MM.1S (cell line): ENCODE measurements around the gene HPS4.

Experiments used
- DNase-seq: peaks from one replicate; pipeline ENCODE4 v3.0.0-alpha.2; 2015
- H2AFZ ChIP-seq: fragments of 300-600 bp; sonication (generic); 2 replicates; pipeline ENCODE4 v1.6.0; 2016; ENCODE audit warnings: antibody characterized with exemption, low read length
- H3F3A ChIP-seq: fragments of 300-600 bp; sonication (generic); 2 replicates; pipeline ENCODE4 v1.6.1; 2016; ENCODE audit warnings: mild to moderate bottlenecking, antibody characterized with exemption, low read length, moderate library complexity, mixed read lengths; ENCODE audit not compliant: insufficient read depth
- H3K27ac ChIP-seq: fragments of 300-600 bp; sonication (generic); 2 replicates; pipeline ENCODE4 v1.5.1; 2016; ENCODE audit warnings: mild to moderate bottlenecking, low read length
- H3K27me3 ChIP-seq: fragments of 300-600 bp; sonication (generic); replicated peaks from 2 replicates; pipeline ENCODE4 v1.6.0; 2016; ENCODE audit warnings: low read length; ENCODE audit not compliant: insufficient read depth
- H3K36me3 ChIP-seq: fragments of 300-600 bp; sonication (generic); replicated peaks from 2 replicates; pipeline ENCODE4 v1.6.1; 2016; ENCODE audit warnings: mild to moderate bottlenecking, low read length, mixed read lengths; ENCODE audit not compliant: insufficient read depth
- H3K4me1 ChIP-seq: fragments of 300-600 bp; sonication (generic); 2 replicates; pipeline ENCODE4 v1.6.1; 2016; ENCODE audit warnings: low read length, mixed read lengths
- H3K4me2 ChIP-seq: fragments of 300-600 bp; sonication (generic); 2 replicates; pipeline ENCODE4 v1.6.0; 2016; ENCODE audit warnings: low read depth, low read length
- H3K4me3 ChIP-seq: fragments of 300-600 bp; sonication (generic); 2 replicates; pipeline ENCODE4 v1.5.1; 2016; ENCODE audit warnings: low read length, mixed read lengths
- H3K79me2 ChIP-seq: fragments of 300-600 bp; sonication (generic); 2 replicates; pipeline ENCODE4 v1.6.1; 2016; ENCODE audit warnings: mixed run types, low read length, mixed read lengths
- H3K9ac ChIP-seq: fragments of 300-600 bp; sonication (generic); 2 replicates; pipeline ENCODE4 v1.6.1; 2016; ENCODE audit warnings: low read length, mixed read lengths
- H3K9me2 ChIP-seq: fragments of 300-600 bp; sonication (generic); replicated peaks from 2 replicates; pipeline ENCODE4 v1.6.1; 2016; ENCODE audit warnings: mild to moderate bottlenecking, low read length, mixed read lengths; ENCODE audit not compliant: insufficient read depth
- H3K9me3 ChIP-seq: fragments of 300-600 bp; sonication (generic); replicated peaks from 2 replicates; pipeline ENCODE4 v1.6.1; 2016; ENCODE audit warnings: mild to moderate bottlenecking, low read length, mixed read lengths; ENCODE audit not compliant: insufficient read depth
- H4K20me1 ChIP-seq: fragments of 300-600 bp; sonication (generic); 2 replicates; pipeline ENCODE4 v1.6.1; 2016; ENCODE audit warnings: mild to moderate bottlenecking, low read length, moderate library complexity, mixed read lengths; ENCODE audit not compliant: insufficient read depth
- EZH2 ChIP-seq: fragments of 300-600 bp; sonication (generic); optimal IDR thresholded peaks from 2 replicates; pipeline ENCODE3; 2017; ENCODE audit warnings: low read depth, mild to moderate bottlenecking, antibody characterized with exemption, low read length, mixed read lengths
- EZH2phosphoT487 ChIP-seq: fragments of 300-600 bp; sonication (generic); IDR thresholded peaks from 2 replicates; pipeline ENCODE4 v1.6.1; 2018; ENCODE audit warnings: antibody characterized with exemption, low read length
- TF ChIP-seq, protein P1 (sequence below): fragments of 300-600 bp; sonication (generic); IDR thresholded peaks from 2 replicates; pipeline ENCODE4 v1.5.1; 2016; ENCODE audit warnings: antibody characterized with exemption, low read length, mixed read lengths

Gene HPS4

DNA sequence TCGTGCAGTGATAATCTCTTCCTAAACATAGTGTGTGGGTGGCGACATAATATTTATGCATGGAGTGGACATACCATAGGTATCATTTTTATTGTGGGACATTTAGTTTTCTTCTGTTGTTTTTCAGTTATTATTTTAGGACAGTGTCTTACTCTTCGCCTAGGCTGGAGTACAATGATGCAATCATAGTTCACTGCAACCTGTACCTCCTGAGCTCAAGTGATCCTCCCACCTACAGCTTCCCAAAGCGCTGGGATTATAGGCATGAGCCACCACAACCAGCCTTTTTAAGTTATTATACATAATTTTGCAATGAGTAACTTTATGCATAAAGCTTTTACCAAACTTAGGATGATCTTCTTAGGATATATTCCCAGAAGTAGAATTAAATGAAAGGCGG lies 2.8 kb upstream of the HPS4 start:
- no peak overlapping the region for H3K4me2 ChIP-seq
- H3K79me2 ChIP-seq: peaks cover 56% of the 10 kb centered on the region

DNA sequence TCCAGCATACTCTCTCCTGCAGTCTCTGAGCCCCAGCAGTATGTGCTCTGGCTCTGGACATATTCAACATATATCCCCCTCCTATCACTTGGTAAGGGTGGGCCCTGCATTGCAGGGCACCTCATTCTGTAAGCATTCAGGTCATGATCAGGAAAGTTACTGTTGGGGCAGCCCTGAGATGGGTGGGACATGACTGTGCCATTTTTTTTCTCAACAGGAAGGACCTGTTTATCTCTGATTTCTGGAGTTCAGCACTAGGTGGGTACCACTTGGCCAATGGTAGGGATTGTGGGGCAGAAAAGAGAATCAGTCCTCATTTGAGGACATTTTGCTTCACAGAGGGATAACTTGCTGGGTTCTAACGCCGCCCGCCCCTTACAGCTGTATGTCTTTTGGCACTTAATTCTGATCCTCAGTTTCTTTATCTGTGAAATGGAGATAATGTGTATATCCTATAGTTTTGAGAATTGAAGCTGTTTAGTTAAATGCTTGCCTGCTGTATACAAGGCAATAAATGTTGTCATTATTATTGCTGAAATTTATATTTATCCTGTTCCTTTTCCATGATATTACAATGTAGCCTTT lies 2.3 kb upstream of the HPS4 start:
- H3K9ac ChIP-seq: no peak overlapping the region
- DNase-seq: no peak
- no peaks in the 10 kb centered on the region for H3K27me3 ChIP-seq
- H3K79me2 ChIP-seq: peaks cover 57% of the 10 kb centered on the region
- TF ChIP-seq, protein P1, sequence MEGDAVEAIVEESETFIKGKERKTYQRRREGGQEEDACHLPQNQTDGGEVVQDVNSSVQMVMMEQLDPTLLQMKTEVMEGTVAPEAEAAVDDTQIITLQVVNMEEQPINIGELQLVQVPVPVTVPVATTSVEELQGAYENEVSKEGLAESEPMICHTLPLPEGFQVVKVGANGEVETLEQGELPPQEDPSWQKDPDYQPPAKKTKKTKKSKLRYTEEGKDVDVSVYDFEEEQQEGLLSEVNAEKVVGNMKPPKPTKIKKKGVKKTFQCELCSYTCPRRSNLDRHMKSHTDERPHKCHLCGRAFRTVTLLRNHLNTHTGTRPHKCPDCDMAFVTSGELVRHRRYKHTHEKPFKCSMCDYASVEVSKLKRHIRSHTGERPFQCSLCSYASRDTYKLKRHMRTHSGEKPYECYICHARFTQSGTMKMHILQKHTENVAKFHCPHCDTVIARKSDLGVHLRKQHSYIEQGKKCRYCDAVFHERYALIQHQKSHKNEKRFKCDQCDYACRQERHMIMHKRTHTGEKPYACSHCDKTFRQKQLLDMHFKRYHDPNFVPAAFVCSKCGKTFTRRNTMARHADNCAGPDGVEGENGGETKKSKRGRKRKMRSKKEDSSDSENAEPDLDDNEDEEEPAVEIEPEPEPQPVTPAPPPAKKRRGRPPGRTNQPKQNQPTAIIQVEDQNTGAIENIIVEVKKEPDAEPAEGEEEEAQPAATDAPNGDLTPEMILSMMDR: no peak
- no peak for TF ChIP-seq EZH2phosphoT487
- TF ChIP-seq EZH2: no peak
- H3K4me1 ChIP-seq: peaks cover 33% of the 10 kb centered on the region
- no peak overlapping the region for H3K4me3 ChIP-seq
- H3K9me2 ChIP-seq: no peaks in the 10 kb centered on the region
- H3K4me2 ChIP-seq: peak overlapping the region; percentile 57; the same call in 1 of the 2 replicates
- H3K36me3 ChIP-seq: peaks cover 2% of the 10 kb centered on the region; the same call in 1 of the 2 replicates
- H3K9me3 ChIP-seq: no peaks in the 10 kb centered on the region
- H3F3A ChIP-seq: peaks cover 22% of the 10 kb centered on the region
- no peak overlapping the region for H2AFZ ChIP-seq
- H3K27ac ChIP-seq: no peak overlapping the region
- H4K20me1 ChIP-seq: no peaks in the 10 kb centered on the region

More for the DNA sequence above, 2.8 kb upstream of the HPS4 start:
- Histone ChIP-seq H3K27me3 (no peaks in the 10 kb centered on the region), H3K9me3 (no peaks in the 10 kb centered on the region), H3K4me1 (peaks cover 29% of the 10 kb centered on the region), H4K20me1 (no peaks in the 10 kb centered on the region), H3K4me3 (no peak overlapping the region), H3K9me2 (no peaks in the 10 kb centered on the region), H2AFZ (no peak overlapping the region), H3K27ac (no peak overlapping the region), H3K36me3 (peaks cover 2% of the 10 kb centered on the region; the same call in 1 of the 2 replicates), H3K9ac (no peak overlapping the region), H3F3A (peaks cover 22% of the 10 kb centered on the region)
- TF ChIP-seq EZH2: no peak
- TF ChIP-seq EZH2phosphoT487: no peak
- TF ChIP-seq, protein P1: no peak
- DNase-seq: no peak

DNA sequence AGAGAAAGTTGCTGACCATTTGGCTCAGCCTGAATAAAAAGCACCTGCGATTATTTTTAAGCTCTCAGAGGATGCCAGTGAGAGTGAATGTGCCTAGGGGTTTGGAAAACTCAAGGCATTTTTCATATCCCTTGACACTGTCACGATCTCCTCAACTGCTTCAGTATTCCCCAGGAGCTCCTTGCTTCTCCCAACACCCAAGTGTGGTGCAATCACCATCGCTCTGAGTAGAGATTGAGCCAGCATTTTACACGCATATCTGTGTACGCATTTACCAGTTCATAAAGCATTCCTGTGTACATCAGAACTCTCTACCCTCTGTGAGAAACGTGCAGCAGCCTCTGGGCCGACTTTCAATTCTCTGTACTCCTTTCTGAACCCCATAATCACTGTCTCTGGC lies 1.4 kb upstream of the HPS4 start:
- no peak for DNase-seq
- H3K36me3 ChIP-seq: peaks cover 2% of the 10 kb centered on the region; the same call in 1 of the 2 replicates
- peak overlapping the region; percentile 57 for H3K4me2 ChIP-seq
- H3F3A ChIP-seq: peaks cover 22% of the 10 kb centered on the region
- TF ChIP-seq EZH2phosphoT487: no peak
- TF ChIP-seq, protein P1: no peak
- no peak for TF ChIP-seq EZH2
- H3K4me3 ChIP-seq: peak overlapping the region; percentile 86
- H3K9me3 ChIP-seq: no peaks in the 10 kb centered on the region
- peak overlapping the region; percentile 12; the same call in 1 of the 2 replicates for H3K9ac ChIP-seq
- no peaks in the 10 kb centered on the region for H3K9me2 ChIP-seq
- H3K79me2 ChIP-seq: peaks cover 61% of the 10 kb centered on the region
- H4K20me1 ChIP-seq: no peaks in the 10 kb centered on the region
- H3K27me3 ChIP-seq: no peaks in the 10 kb centered on the region
- H3K4me1 ChIP-seq: peaks cover 39% of the 10 kb centered on the region
- H3K27ac ChIP-seq: peak overlapping the region; percentile 79; the same call in 1 of the 2 replicates
- no peak overlapping the region for H2AFZ ChIP-seq
